GM21717 (cell line): ENCODE measurements around the gene RHBDF1.

Experiments used
- ATAC-seq: cut with Tn5 transposase; IDR thresholded peaks from one replicate; pipeline ENCODE4 v1.9.1; 2021; ENCODE audit warnings: mild to moderate bottlenecking, moderate library complexity; ENCODE audit not compliant: unreplicated experiment

Gene RHBDF1

GRCh38 chr16:72561-73548 is at the start of gene RHBDF1:
Gene RHBDF1, minus strand, starts transcription at chr16:72631. Its CDS starts 7,616 bp downstream, at chr16:65015.
- no peak for ATAC-seq

GRCh38 chr16:120756-121155 is 48.3 kb upstream of the RHBDF1 start:
- no peak for ATAC-seq

- no peak for ATAC-seq
Observed at GRCh38 chr16:119835-120491, 47.5 kb upstream of the RHBDF1 start.

GRCh38 chr16:119295-119694 is 46.9 kb upstream of the RHBDF1 start:
- no peak for ATAC-seq

- no peak for ATAC-seq
Observed at GRCh38 chr16:118857-119256, 46.4 kb upstream of the RHBDF1 start.

GRCh38 chr16:117379-118365 is 45.2 kb upstream of the RHBDF1 start:
- no peak for ATAC-seq

- no peak for ATAC-seq
Observed at GRCh38 chr16:116015-116414, 43.6 kb upstream of the RHBDF1 start.

- no peak for ATAC-seq
Observed at GRCh38 chr16:114327-114726, 41.9 kb upstream of the RHBDF1 start.

- ATAC-seq, result no peak
Observed at GRCh38 chr16:112153-112840, 39.9 kb upstream of the RHBDF1 start.

GRCh38 chr16:106623-107324 is 34.3 kb upstream of the RHBDF1 start:
- no peak for ATAC-seq

GRCh38 chr16:105521-105920 is 33.1 kb upstream of the RHBDF1 start:
- ATAC-seq, result no peak

- no peak for ATAC-seq
Observed at GRCh38 chr16:104928-105327, 32.5 kb upstream of the RHBDF1 start.

- ATAC-seq, result no peak
Observed at GRCh38 chr16:104355-104754, 31.9 kb upstream of the RHBDF1 start.

- no peak for ATAC-seq
Observed at GRCh38 chr16:102060-102855, 29.8 kb upstream of the RHBDF1 start.

- no peak for ATAC-seq
Observed at GRCh38 chr16:101586-101985, 29.2 kb upstream of the RHBDF1 start.

GRCh38 chr16:100989-101388 is 28.6 kb upstream of the RHBDF1 start:
- no peak for ATAC-seq

GRCh38 chr16:97822-98221 is 25.4 kb upstream of the RHBDF1 start:
- no peak for ATAC-seq

- ATAC-seq, result peak; percentile 42
Observed at GRCh38 chr16:96935-97381, 24.5 kb upstream of the RHBDF1 start.

- no peak for ATAC-seq
Observed at GRCh38 chr16:94918-95265, 22.5 kb upstream of the RHBDF1 start.
